ENCODE measurements around the gene PPP1R1B. TPM values are rescaled to one million over a fixed set of nuclear protein-coding genes. Genes with fewer than 3 reads are reported as not detected.

PPP1R1B gene
- total RNA-seq, 1 experiment from 2014 or later, result 8.2 TPM

GRCh38 chr17:39659279-39660010 lies 32.7 kb downstream of the PPP1R1B start:
- BruUV-seq (replicated peaks), result no TSS peak
- Histone ChIP-seq H3K4me3 (ENCODE audit: low read depth, low read length, poor library complexity, severe bottlenecking) (no peak overlapping the region), H3K27ac (ENCODE audit: low read depth, low read length, poor library complexity, severe bottlenecking) (no peak overlapping the region), H3K4me1 (ENCODE audit: insufficient read depth, low read length, poor library complexity, severe bottlenecking) (no peaks in the 10 kb centered on the region), H3K27me3 (replicated peaks; ENCODE audit: insufficient read depth, low read depth, low read length, poor library complexity) (no peaks in the 10 kb centered on the region), H3K36me3 (ENCODE audit: insufficient read depth, low read length, poor library complexity, severe bottlenecking) (no peaks in the 10 kb centered on the region), H3K9me3 (ENCODE audit: low read depth, low read length, poor library complexity, severe bottlenecking) (no peaks in the 10 kb centered on the region)
- TF ChIP-seq EZH2 (IDR thresholded peaks at IDR 0.05; ENCODE audit: borderline replicate concordance, low read depth, low read length, poor library complexity, severe bottlenecking) (no peak), CTCF (conservative IDR thresholded peaks at IDR 0.05; ENCODE audit: low read depth, low read length) (no peak)
- intact Hi-C loops (cut with micrococcal nuclease; ENCODE audit: unreplicated experiment), result no loop called here
- POLR2A ChIA-PET (ENCODE audit: low non-redundant PET), result no interaction called here
- CTCF ChIA-PET, result interaction anchor here (0.7 kb wide), 1 partner anchor 286 kb away, joined by 4 read pairs; no protein-coding TSS in a partner anchor
- no peak for DNase-seq (ENCODE audit: low spot score)

GRCh38 chr17:39660011-39660360 lies 33.2 kb downstream of the PPP1R1B start:
- ChIA-PET POLR2A (ENCODE audit: low non-redundant PET) (no interaction called here), CTCF (interaction anchor here (0.7 kb wide), 1 partner anchor 286 kb away, joined by 4 read pairs; no protein-coding TSS in a partner anchor)
- intact Hi-C loops (cut with micrococcal nuclease; ENCODE audit: unreplicated experiment), result no loop called here

More at GRCh38 chr17:39660011-39660360, 33.2 kb downstream of the PPP1R1B start:
- DNase-seq (ENCODE audit: low spot score), result no peak
- H3K27ac ChIP-seq (ENCODE audit: low read depth, low read length, poor library complexity, severe bottlenecking), result no peak overlapping the region
- no peaks in the 10 kb centered on the region for H3K27me3 ChIP-seq (replicated peaks; ENCODE audit: insufficient read depth, low read depth, low read length, poor library complexity)
- no peak overlapping the region for H3K4me3 ChIP-seq (ENCODE audit: low read depth, low read length, poor library complexity, severe bottlenecking)
- no peaks in the 10 kb centered on the region for H3K36me3 ChIP-seq (ENCODE audit: insufficient read depth, low read length, poor library complexity, severe bottlenecking)
- no peaks in the 10 kb centered on the region for H3K9me3 ChIP-seq (ENCODE audit: low read depth, low read length, poor library complexity, severe bottlenecking)
- BruUV-seq (replicated peaks), result no TSS peak
- H3K4me1 ChIP-seq (ENCODE audit: insufficient read depth, low read length, poor library complexity, severe bottlenecking), result no peaks in the 10 kb centered on the region
- TF ChIP-seq CTCF (conservative IDR thresholded peaks at IDR 0.05; ENCODE audit: low read depth, low read length) (no peak), EZH2 (IDR thresholded peaks at IDR 0.05; ENCODE audit: borderline replicate concordance, low read depth, low read length, poor library complexity, severe bottlenecking) (no peak)
